RWPE1 (cell line): Measurements from ENCODE around the gene NHEJ1.

Experiments
- CTCF ChIA-PET: fragments of 350-600 bp; sonication (Branson Sonifier 250); formaldehyde crosslinking; extraction: SDS; loops from one replicate; lab custom pipeline; 2021; lab: Yijun Ruan, JAX
- POLR2A ChIA-PET: fragments of 400-600 bp; formaldehyde crosslinking; extraction: SDS; loops from one replicate; lab custom pipeline; 2020; ENCODE audit warnings: antibody characterized with exemption; ENCODE audit not compliant: low non-redundant PET; lab: Yijun Ruan, JAX
- DNase-seq: peaks from one replicate; pipeline ENCODE4 v3.0.0; 2012; ENCODE audit warnings: low spot score
- H3K27ac ChIP-seq: fragments of 450-650 bp; 2 replicates; pipeline ENCODE4 v1.5.1; 2017
- TF ChIP-seq, protein P1 (sequence below): fragments of 450-650 bp; conservative IDR thresholded peaks from 2 replicates; pipeline ENCODE4 v1.5.1; 2017; ENCODE audit warnings: low read depth, mild to moderate bottlenecking

The NHEJ1 gene

DNA sequence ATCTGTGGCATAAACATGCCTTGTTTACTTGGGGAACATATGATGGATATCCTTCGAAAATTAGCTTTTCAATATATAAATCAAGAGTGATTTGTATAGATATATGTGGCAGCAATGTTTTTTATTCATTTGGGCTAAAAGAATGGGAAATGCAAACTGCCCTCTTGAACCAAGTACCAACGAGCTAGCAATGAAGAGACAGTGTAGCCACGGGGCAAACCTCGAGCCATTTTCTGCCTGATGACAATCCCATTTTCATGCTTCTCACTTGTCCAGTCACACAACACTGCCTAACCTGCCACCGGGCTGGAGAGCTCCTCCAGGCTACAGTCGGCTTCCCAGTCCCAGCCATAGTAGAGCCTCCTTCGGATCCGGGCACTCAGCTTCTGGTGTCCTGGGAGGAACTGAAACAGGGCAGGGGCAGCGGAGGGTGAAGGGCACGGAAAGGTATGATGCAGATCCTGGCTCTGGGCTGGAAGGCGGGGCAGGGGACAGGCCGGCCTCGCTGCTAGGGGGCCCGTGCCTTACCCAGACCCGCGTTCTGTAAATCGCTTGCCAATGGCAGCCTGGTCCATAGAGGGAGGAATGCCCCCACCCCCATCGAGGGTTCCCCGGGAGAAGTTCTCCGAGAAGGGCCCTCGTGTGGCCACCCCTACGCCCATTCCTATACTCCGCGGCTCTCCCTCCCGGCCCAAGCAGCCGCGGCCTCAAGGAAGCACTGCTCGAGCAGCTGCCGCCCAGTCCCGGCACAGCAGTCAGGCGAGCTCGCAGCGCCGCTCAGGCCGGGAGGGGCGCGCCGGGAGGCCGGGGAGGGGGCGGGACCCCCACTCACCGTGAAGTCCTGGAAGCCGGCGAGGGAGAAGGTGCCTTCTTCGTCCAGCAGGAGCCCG lies 15.6 kb upstream of the NHEJ1 start:
- POLR2A ChIA-PET, result interaction anchor here (0.6 to 1.2 kb wide), 6 partner anchors 15 to 132 kb away, joined by 3 to 5 read pairs (median 3); partner anchors contain the start of gene DNAJB2
- TF ChIP-seq, protein P1, sequence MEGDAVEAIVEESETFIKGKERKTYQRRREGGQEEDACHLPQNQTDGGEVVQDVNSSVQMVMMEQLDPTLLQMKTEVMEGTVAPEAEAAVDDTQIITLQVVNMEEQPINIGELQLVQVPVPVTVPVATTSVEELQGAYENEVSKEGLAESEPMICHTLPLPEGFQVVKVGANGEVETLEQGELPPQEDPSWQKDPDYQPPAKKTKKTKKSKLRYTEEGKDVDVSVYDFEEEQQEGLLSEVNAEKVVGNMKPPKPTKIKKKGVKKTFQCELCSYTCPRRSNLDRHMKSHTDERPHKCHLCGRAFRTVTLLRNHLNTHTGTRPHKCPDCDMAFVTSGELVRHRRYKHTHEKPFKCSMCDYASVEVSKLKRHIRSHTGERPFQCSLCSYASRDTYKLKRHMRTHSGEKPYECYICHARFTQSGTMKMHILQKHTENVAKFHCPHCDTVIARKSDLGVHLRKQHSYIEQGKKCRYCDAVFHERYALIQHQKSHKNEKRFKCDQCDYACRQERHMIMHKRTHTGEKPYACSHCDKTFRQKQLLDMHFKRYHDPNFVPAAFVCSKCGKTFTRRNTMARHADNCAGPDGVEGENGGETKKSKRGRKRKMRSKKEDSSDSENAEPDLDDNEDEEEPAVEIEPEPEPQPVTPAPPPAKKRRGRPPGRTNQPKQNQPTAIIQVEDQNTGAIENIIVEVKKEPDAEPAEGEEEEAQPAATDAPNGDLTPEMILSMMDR, result no peak
- CTCF ChIA-PET, result interaction anchor here (0.5 to 1.6 kb wide), 8 partner anchors 16 to 196 kb away, joined by 3 to 6 read pairs (median 3); partner anchors contain the start of gene NHEJ1
- peak overlapping the region; percentile 99 for H3K27ac ChIP-seq
- DNase-seq, result peak; percentile 6

DNA sequence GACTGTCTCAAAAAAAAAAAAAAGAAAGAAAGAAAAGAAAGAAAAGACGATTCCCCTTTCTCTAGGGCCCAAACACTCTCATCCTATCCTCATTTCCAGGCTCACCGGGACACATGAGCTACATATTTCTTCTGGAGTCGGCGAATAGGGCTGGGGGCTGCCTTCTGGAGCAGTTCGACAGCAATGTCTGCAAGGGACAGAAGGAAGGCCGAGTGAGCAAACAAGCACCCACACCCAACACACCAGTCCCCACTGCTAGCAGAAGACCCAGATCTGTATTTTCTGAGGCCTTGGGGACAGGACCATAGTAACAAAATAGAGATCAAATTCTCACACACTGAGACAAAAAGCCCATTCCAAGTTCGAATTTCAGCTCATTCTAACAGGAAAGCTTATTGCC lies 14.9 kb upstream of the NHEJ1 start:
- no peak for DNase-seq
- POLR2A ChIA-PET, result interaction anchor here (0.6 to 1.2 kb wide), 2 partner anchors 42 to 49 kb away, joined by 4 to 5 read pairs; no protein-coding TSS in a partner anchor
- H3K27ac ChIP-seq, result peak overlapping the region; percentile 99
- CTCF ChIA-PET, result interaction anchor here (0.6 to 1.6 kb wide), 3 partner anchors 16 to 195 kb away, joined by 3 to 6 read pairs (median 3); no protein-coding TSS in a partner anchor
- TF ChIP-seq, protein P1, result no peak

DNA sequence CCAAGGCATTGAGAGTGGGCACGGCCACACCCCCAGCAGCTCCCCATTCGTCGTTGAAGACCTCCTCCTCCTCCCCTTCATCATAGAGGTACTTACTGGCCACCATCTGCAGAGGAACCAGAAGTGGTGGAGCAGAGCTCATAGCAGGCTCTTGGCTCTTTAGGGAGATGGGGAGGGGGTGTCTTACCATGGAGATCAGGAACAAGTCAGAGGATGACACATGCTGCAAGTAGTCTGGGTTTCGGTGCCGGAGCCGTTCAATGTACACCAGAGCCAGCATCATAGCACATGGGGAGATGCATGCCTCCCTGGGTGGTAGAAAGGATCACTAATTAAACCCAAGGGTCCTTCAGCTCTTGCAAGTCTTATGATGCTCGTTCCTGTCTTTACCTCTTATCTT lies 14.2 kb upstream of the NHEJ1 start:
- TF ChIP-seq, protein P1, result no peak
- ChIA-PET CTCF (no interaction called here), POLR2A (no interaction called here)
- no peak for DNase-seq
- peak overlapping the region; percentile 99; the same call in 1 of the 2 replicates for H3K27ac ChIP-seq

DNA sequence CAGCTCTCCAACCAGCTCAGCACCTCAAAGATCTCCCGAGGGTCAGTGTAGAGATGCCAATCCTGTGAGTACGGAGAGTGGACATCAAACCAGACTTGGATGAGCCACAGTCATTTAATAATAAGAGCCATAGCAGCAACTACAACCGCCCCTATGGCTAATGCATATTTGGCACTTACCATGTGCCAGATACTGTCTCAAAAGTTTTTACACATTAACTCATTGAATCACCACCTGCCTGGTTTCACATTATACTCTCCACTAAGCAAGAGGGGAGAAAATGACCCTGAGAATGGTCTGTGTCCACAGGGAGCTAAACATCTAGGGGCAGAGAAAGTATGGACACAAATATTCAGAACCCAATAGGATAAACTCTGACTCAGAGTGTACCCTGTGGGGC lies 13.5 kb upstream of the NHEJ1 start:
- no peak for DNase-seq
- CTCF ChIA-PET, result no interaction called here
- POLR2A ChIA-PET, result no interaction called here

DNA sequence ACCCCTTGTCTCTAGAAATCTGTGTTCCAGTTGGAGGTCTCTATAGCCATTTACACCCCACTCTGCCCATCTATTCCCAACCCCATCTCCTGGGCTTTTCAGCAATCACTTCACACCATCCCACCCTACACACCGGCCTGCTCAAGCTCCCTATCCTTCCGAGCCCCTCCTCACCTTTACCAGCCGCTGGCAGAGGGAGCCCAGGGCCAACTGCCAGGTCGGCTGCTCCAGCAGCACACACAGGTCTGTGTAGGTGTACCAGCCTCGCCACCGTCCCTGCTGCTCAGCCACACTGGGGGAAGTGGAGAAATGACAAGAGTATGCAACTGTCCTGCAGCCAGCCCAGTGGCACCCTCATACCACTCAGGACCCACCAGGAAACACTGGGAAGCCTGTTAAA lies 12.6 kb upstream of the NHEJ1 start:
- POLR2A ChIA-PET, result no interaction called here
- CTCF ChIA-PET, result no interaction called here

More for the DNA sequence above, 13.5 kb upstream of the NHEJ1 start:
- TF ChIP-seq, protein P1, result no peak
- no peak overlapping the region for H3K27ac ChIP-seq

More for the DNA sequence above, 12.6 kb upstream of the NHEJ1 start:
- no peak overlapping the region for H3K27ac ChIP-seq
- DNase-seq, result no peak
- TF ChIP-seq, protein P1, result no peak
